Measurements from ENCODE around the gene TRIM71. TPM values are rescaled to one million over a fixed set of nuclear protein-coding genes. Genes with fewer than 3 reads are reported as not detected.
"Not testable (repeated sequence)": the region's sequence is repeated elsewhere in the genome, so short reads cannot be mapped to it uniquely, and the experiment has no call there.

TRIM71 gene
- total RNA-seq, 1 donor from 2014 or later, result 117 TPM

GRCh38 chr3:32940726-32941125 lies 122.9 kb downstream of the TRIM71 start:
- Mint-ChIP-seq H3K36me3 (ENCODE audit: unreplicated experiment) (no peaks in the 10 kb centered on the region), H3K4me1 (ENCODE audit: low read depth, unreplicated experiment) (no peaks in the 10 kb centered on the region), H3K4me3 (ENCODE audit: unreplicated experiment) (no peak overlapping the region), H3K27me3 (ENCODE audit: unreplicated experiment) (no peaks in the 10 kb centered on the region), H3K9me3 (ENCODE audit: unreplicated experiment) (no peaks in the 10 kb centered on the region), H3K27ac (ENCODE audit: unreplicated experiment) (no peak overlapping the region)
- DNase-seq, result no peak
- TF ChIP-seq CTCF (IDR thresholded peaks at IDR 0.05; ENCODE audit: partially characterized antibody, unreplicated experiment), result no peak

- Mint-ChIP-seq H3K4me3 (ENCODE audit: unreplicated experiment) (no peak overlapping the region), H3K4me1 (ENCODE audit: low read depth, unreplicated experiment) (no peaks in the 10 kb centered on the region), H3K27me3 (ENCODE audit: unreplicated experiment) (no peaks in the 10 kb centered on the region), H3K27ac (ENCODE audit: unreplicated experiment) (no peak overlapping the region), H3K9me3 (ENCODE audit: unreplicated experiment) (no peaks in the 10 kb centered on the region), H3K36me3 (ENCODE audit: unreplicated experiment) (no peaks in the 10 kb centered on the region)
- no peak for DNase-seq
- no peak for TF ChIP-seq CTCF (IDR thresholded peaks at IDR 0.05; ENCODE audit: partially characterized antibody, unreplicated experiment)
These were observed 127.3 kb downstream of the TRIM71 start for GRCh38 chr3:32945136-32945535.

- H3K36me3 Mint-ChIP-seq (ENCODE audit: unreplicated experiment); H3K4me3 Mint-ChIP-seq (ENCODE audit: unreplicated experiment); H3K27me3 Mint-ChIP-seq (ENCODE audit: unreplicated experiment); DNase-seq; H3K4me1 Mint-ChIP-seq (ENCODE audit: low read depth, unreplicated experiment); H3K9me3 Mint-ChIP-seq (ENCODE audit: unreplicated experiment); H3K27ac Mint-ChIP-seq (ENCODE audit: unreplicated experiment): not testable (repeated sequence)
These were observed 127.8 kb downstream of the TRIM71 start for GRCh38 chr3:32945598-32945997.

- no peaks in the 10 kb centered on the region for H3K36me3 Mint-ChIP-seq (ENCODE audit: unreplicated experiment)
- H3K4me1 Mint-ChIP-seq (ENCODE audit: low read depth, unreplicated experiment), result no peaks in the 10 kb centered on the region
- no peak overlapping the region for H3K4me3 Mint-ChIP-seq (ENCODE audit: unreplicated experiment)
- no peak overlapping the region for H3K27ac Mint-ChIP-seq (ENCODE audit: unreplicated experiment)
- DNase-seq, result no peak
- no peaks in the 10 kb centered on the region for H3K9me3 Mint-ChIP-seq (ENCODE audit: unreplicated experiment)
- no peaks in the 10 kb centered on the region for H3K27me3 Mint-ChIP-seq (ENCODE audit: unreplicated experiment)
- TF ChIP-seq CTCF (IDR thresholded peaks at IDR 0.05; ENCODE audit: partially characterized antibody, unreplicated experiment), result no peak
These were observed 129.4 kb downstream of the TRIM71 start for GRCh38 chr3:32946973-32947788.

Other genes with a start within 250 kb of the TRIM71 start
- 181 TPM for gene DYNC1LI1, start 247.1 kb upstream of the TRIM71 start, total RNA-seq (ENCODE audit: unreplicated experiment)
- 35.5 TPM for gene CNOT10, start 132.8 kb upstream of the TRIM71 start, total RNA-seq (ENCODE audit: unreplicated experiment)
- not detected for gene CCR4, start 133.6 kb downstream of the TRIM71 start, total RNA-seq (ENCODE audit: unreplicated experiment)